ENCODE data around the gene CXCL10.

CXCL10 gene

DNA sequence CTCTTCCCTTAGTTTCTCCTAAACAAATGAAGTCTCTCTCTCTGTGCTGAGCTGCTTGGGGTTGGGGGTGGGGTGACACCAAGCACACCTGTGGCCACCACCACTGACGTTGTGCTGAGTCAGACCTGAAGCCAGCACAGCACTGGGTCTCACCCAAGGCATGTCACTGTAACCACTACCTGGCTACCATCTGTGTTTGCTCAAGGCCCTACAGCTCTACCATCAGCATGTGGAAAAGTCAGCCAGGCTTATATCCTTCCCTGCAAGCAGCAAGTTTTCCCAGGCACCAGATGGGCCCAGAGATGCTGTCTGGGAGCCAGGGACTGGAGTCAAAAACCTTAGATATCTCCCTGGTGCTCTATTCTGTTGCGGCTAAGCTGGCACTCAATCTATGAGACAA lies 6.9 kb downstream of the CXCL10 start:
- TF ChIP-seq, protein P1, sequence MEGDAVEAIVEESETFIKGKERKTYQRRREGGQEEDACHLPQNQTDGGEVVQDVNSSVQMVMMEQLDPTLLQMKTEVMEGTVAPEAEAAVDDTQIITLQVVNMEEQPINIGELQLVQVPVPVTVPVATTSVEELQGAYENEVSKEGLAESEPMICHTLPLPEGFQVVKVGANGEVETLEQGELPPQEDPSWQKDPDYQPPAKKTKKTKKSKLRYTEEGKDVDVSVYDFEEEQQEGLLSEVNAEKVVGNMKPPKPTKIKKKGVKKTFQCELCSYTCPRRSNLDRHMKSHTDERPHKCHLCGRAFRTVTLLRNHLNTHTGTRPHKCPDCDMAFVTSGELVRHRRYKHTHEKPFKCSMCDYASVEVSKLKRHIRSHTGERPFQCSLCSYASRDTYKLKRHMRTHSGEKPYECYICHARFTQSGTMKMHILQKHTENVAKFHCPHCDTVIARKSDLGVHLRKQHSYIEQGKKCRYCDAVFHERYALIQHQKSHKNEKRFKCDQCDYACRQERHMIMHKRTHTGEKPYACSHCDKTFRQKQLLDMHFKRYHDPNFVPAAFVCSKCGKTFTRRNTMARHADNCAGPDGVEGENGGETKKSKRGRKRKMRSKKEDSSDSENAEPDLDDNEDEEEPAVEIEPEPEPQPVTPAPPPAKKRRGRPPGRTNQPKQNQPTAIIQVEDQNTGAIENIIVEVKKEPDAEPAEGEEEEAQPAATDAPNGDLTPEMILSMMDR (IDR thresholded peaks at IDR 0.05; ENCODE audit: borderline replicate concordance, control extremely low read depth, extremely low read depth, insufficient read depth, missing control alignments): no peak
- in situ Hi-C loops (cut with MboI; ENCODE audit: low sequenced_read_pairs, unreplicated experiment): no loop called here
- DNase-seq (ENCODE audit: low spot score): no peak

DNA sequence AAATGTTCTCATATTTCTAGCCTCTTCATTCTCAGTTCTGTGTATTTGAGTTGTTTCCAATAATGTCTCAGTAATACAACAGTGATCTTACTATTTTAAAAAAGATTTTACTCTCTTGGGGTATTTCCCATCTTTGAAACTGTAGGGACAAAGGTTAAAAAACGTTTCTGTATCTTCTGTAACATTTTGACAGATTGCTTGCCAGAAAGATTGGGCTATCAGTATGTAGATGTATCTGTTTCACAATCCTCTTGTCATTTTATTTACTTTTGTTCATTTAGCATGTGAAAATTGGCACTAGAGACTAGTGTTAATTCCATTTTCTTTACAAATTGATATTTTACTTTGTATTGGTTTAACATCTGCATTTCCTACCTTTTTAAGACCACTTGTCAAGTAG lies 9.8 kb downstream of the CXCL10 start:
- TF ChIP-seq, protein P1 (IDR thresholded peaks at IDR 0.05; ENCODE audit: borderline replicate concordance, control extremely low read depth, extremely low read depth, insufficient read depth, missing control alignments): no peak
- in situ Hi-C loops (cut with MboI; ENCODE audit: low sequenced_read_pairs, unreplicated experiment): no loop called here
- no peak for DNase-seq (ENCODE audit: low spot score)

DNA sequence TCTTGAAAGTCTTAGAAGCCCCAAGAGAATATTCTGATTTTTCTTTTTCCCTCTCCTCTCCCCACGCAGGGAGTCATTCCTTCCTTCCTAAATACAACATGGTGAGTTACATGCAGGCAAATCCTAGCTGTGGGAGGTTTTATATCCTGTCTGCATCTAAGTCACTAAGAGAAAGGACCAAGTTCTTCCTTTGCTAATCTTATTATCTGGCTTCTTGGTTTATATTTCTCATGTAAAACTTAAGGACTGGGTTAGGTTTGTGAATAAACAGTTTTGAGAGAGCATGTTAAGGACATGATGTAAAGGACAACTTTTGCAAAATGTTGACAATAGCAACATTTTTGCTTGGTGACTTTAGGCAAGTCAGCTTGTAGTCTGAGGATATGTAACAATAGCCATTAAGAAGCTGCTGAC lies 10.9 kb downstream of the CXCL10 start:
- in situ Hi-C loops (cut with MboI; ENCODE audit: low sequenced_read_pairs, unreplicated experiment): no loop called here
- DNase-seq (ENCODE audit: low spot score): no peak
- TF ChIP-seq, protein P1 (IDR thresholded peaks at IDR 0.05; ENCODE audit: borderline replicate concordance, control extremely low read depth, extremely low read depth, insufficient read depth, missing control alignments): no peak

DNA sequence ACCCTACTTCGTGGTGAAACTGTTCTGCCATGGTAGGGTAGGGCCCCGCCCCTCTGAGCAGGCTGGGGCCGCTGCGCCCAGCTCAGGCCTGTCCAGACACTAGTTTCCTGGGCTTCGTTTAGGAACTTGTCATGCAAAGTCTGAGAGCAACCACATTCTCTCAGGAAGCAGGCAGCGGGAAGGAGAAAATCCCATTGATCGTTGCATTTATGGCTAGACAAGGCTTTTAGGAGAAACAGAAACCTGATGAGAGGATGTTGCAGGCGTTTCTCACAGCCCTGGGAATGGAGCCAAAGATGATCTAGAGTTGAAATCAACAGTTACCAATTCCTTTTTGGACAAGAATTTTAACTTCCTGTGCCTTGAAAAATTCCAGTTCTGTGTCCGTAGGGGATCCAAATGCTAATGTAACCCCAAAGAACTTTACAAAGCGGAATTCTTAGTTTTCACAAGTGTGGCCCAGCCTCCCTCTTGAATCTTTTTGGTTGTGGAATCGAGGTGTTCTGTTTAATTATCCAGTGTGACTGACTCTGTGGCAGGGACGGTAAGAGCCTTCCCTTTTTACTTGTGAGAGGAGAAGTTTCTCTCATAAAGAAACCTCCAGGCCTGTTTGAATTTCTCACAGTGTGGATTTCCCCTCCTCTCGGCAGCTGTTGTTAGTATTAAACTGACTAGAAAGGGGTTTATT lies 11.5 kb downstream of the CXCL10 start:
- DNase-seq (ENCODE audit: low spot score): peak; percentile 76
- TF ChIP-seq, protein P1 (IDR thresholded peaks at IDR 0.05; ENCODE audit: borderline replicate concordance, control extremely low read depth, extremely low read depth, insufficient read depth, missing control alignments): no peak
- in situ Hi-C loops (cut with MboI; ENCODE audit: low sequenced_read_pairs, unreplicated experiment): no loop called here

DNA sequence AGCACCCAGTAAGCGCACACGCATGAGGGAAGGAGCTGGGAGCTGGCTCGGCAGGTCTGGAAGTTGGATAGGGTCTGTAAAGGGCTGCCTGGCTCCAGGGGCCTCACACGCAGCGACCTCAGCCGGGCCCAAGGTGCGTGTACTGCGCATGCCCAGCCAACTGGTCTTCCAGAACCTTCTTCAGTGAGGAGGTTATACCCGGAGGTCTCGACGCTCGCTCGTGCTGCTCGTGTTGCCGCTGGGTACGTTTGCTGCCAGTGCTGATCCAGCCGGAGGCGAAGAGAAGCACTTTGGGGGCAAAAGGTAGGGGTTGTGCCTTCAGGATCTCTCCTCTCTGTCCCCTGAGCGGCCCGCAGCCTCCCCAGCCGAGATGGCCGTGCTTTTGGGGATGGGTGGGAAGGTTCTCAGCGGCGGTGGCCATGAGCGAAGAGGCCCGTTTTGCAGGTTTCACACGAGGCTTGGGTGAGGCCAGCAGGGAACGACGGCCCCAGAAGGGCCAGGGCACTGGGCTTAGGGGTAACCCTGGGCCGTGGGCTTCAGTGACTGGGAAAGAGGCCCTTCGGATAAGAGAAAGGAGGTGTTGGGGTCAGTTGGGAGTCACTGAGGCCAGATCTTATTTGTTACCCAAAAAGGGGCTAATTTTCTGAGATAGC lies 12.2 kb downstream of the CXCL10 start:
- DNase-seq (ENCODE audit: low spot score): no peak
- TF ChIP-seq, protein P1 (IDR thresholded peaks at IDR 0.05; ENCODE audit: borderline replicate concordance, control extremely low read depth, extremely low read depth, insufficient read depth, missing control alignments): no peak
- in situ Hi-C loops (cut with MboI; ENCODE audit: low sequenced_read_pairs, unreplicated experiment): no loop called here

DNA sequence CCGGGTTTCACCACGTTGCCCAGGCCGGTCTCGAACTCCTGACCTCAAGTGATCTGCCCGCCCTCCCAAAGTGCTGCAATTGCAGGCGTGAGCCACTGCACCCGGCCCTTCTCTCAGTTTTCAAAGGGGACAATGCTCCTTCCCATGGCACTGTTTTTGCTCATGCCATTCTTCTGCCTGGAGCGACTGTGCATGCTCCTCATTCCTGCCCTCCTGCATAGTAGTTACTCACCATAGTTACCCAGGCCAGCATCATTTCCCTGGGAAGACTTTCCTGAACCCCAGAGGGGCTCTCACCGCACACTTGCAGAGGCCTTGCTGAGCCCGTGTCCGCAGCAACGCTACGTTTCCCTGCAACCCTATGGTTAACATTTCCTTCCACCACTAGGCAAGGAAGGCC lies 12.7 kb downstream of the CXCL10 start:
- in situ Hi-C loops (cut with MboI; ENCODE audit: low sequenced_read_pairs, unreplicated experiment): no loop called here
- TF ChIP-seq, protein P1 (IDR thresholded peaks at IDR 0.05; ENCODE audit: borderline replicate concordance, control extremely low read depth, extremely low read depth, insufficient read depth, missing control alignments): no peak
- DNase-seq (ENCODE audit: low spot score): no peak

Data from GM13976 (cell line).